ENCODE data around the gene UCP3. TPM values are rescaled to one million over a fixed set of nuclear protein-coding genes. Genes with fewer than 3 reads are reported as not detected.
A peak's percentile ranks its signal among the peaks of the same experiment; 100 is the strongest.

The UCP3 gene
- total RNA-seq, 1 donor from 2014 or later: 3.1 TPM

DNA sequence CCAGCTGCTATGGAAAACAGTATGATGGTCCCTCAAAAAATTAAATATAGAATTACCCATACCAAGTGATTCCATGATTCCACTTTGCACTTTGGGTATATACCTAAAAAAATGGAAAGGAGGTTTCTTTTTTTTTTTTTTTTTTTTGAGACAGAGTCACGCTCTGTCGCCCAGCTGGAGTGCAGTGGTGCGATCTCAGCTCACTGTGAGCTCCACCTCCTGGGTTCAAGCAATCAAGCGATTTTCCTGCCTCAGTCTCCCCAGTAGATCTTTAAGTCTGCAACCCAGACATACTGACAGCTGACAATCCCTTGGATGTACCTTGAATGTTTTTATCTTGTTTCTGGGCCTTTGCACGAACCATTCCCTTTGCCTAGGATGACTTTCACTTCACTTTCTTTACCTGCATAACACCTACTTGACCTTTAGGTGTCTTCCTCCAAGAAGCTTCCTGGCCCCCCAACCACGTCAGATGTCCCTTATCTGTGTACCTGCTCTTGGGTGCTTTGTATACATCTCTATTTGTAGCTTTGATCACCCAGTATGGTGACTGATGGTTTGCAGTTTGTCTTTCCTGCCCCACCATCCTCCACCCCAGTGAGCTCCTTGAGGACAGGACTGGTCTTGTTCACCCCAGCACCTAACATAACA, 11.6 kb downstream of the UCP3 start:
- Histone ChIP-seq H3K27ac (no peak overlapping the region), H3K9me3 (no peaks in the 10 kb centered on the region), H3K4me3 (no peak overlapping the region), H3K36me3 (peaks cover 10% of the 10 kb centered on the region), H3K4me1 (peaks cover 15% of the 10 kb centered on the region), H3K27me3 (ENCODE audit: low read depth) (no peaks in the 10 kb centered on the region)
- TF ChIP-seq, protein P1, sequence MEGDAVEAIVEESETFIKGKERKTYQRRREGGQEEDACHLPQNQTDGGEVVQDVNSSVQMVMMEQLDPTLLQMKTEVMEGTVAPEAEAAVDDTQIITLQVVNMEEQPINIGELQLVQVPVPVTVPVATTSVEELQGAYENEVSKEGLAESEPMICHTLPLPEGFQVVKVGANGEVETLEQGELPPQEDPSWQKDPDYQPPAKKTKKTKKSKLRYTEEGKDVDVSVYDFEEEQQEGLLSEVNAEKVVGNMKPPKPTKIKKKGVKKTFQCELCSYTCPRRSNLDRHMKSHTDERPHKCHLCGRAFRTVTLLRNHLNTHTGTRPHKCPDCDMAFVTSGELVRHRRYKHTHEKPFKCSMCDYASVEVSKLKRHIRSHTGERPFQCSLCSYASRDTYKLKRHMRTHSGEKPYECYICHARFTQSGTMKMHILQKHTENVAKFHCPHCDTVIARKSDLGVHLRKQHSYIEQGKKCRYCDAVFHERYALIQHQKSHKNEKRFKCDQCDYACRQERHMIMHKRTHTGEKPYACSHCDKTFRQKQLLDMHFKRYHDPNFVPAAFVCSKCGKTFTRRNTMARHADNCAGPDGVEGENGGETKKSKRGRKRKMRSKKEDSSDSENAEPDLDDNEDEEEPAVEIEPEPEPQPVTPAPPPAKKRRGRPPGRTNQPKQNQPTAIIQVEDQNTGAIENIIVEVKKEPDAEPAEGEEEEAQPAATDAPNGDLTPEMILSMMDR (IDR thresholded peaks at IDR 0.05): no peak
- DNase-seq: no peak
- no peak for ATAC-seq
- intact Hi-C loops (cut with DNase I): no loop called here

DNA sequence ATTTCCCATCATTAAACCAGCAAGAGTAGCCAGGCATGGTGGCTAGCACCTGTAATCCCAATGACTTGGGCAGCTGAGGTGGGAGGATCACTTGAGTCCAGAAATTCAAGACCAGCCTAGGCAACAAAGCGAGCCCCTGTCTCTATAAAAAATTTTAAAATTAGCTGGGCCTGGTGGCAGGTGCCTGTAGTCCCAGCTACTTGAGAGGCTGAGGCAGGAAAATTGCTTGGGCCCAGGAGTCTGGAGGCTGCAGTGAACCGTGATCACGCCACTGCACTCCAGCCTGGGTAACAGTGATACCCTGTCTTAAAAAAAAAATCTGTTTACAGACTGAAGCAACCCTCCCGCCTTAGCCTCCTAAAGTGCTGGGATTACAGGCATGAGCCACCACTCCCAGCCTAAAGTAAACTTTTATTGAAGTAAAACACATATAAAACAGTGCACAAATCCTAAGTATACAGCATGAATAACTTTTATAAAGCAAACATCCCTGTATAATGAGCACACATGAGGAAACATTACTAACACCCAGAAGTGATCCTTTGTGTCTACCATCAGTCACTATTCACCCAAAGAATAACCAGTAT, 12.6 kb downstream of the UCP3 start:
- intact Hi-C loops (cut with DNase I): no loop called here
- Histone ChIP-seq H3K9me3 (no peaks in the 10 kb centered on the region), H3K4me1 (peaks cover 19% of the 10 kb centered on the region), H3K4me3 (no peak overlapping the region), H3K36me3 (peaks cover 2% of the 10 kb centered on the region), H3K27me3 (ENCODE audit: low read depth) (no peaks in the 10 kb centered on the region), H3K27ac (no peak overlapping the region)
- DNase-seq (no peak), ATAC-seq (no peak)
- TF ChIP-seq, protein P1 (IDR thresholded peaks at IDR 0.05): no peak

DNA sequence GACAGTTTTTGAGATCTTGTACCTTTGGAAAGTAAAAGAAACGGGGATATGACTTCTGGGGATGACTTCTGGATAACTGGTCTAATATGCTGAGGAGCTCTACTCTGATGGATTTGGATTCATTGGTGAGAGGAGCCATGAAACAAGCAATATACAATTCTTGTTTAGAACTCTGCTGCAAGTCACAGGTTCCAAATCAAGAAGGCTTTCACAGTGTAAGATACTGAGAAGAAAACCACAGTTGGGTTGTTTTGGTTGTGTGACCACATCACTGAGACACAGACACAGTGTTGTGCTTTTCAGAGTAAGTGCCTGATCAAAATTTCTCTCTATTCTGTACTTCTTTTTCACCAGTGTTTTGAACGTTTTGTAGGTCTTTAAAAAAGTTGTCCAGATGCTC, 13.2 kb downstream of the UCP3 start:
- H3K4me3 ChIP-seq: no peak overlapping the region
- intact Hi-C loops (cut with DNase I): no loop called here
- H3K4me1 ChIP-seq: peaks cover 24% of the 10 kb centered on the region
- no peaks in the 10 kb centered on the region for H3K9me3 ChIP-seq
- DNase-seq (no peak), ATAC-seq (peak; percentile 40 to 48)
- TF ChIP-seq, protein P1 (IDR thresholded peaks at IDR 0.05): no peak
- H3K36me3 ChIP-seq: no peaks in the 10 kb centered on the region
- no peaks in the 10 kb centered on the region for H3K27me3 ChIP-seq (ENCODE audit: low read depth)
- peak overlapping the region; percentile 15 for H3K27ac ChIP-seq

DNA sequence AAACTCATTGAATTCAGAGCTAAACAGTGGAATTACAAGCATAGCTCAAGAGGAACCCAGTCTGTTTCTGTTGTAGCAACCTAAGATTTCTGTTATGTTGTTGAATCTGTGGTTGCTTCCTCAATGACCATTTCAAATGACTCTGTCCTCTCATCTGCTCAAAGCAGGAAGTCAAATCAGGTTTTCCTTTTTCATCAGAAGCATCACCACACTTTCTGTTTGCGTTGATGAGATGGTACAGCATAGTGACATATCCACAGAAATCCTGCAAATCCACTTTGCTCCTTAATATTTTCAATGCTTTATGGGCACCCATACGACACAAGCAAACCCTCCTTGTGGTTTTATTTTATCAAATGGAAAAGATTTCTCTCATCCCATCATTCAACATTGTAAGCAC, 13.6 kb downstream of the UCP3 start:
- Histone ChIP-seq H3K27ac (peak overlapping the region; percentile 44), H3K27me3 (ENCODE audit: low read depth) (no peaks in the 10 kb centered on the region), H3K4me1 (peaks cover 24% of the 10 kb centered on the region), H3K9me3 (no peaks in the 10 kb centered on the region), H3K36me3 (no peaks in the 10 kb centered on the region), H3K4me3 (no peak overlapping the region)
- ATAC-seq (peak; percentile 68 to 81), DNase-seq (no peak)
- TF ChIP-seq, protein P1 (IDR thresholded peaks at IDR 0.05): no peak
- intact Hi-C loops (cut with DNase I): no loop called here

DNA sequence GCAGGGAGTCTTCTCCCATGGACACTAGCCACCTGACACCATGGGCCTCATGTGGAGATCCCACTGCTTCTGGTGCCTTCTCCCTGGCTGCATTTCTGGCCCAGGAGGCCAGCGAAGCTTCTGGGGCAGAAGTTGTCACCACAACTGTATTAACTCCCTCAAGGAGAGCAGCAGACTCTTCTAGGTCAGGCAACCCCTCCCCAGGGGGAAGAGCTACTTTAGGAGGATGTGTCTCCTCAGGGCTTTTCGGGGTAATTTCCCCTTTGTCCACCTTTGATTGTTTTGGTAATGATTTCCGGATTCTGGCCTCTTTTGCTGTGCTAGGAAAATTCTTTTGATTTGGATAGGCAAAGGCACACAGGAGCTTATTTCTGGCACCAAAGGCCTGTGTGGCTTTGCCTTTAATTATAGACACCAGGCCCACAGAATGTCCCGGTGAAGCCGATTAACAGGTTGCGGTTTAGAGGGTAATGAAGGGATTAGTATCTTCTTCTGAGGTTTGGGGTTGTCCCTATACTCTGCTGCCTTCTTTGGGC, 17.3 kb downstream of the UCP3 start:
- Histone ChIP-seq H3K9me3 (no peaks in the 10 kb centered on the region), H3K27ac (no peak overlapping the region), H3K4me1 (peaks cover 22% of the 10 kb centered on the region), H3K36me3 (no peaks in the 10 kb centered on the region), H3K27me3 (ENCODE audit: low read depth) (no peaks in the 10 kb centered on the region), H3K4me3 (no peak overlapping the region)
- TF ChIP-seq, protein P1 (IDR thresholded peaks at IDR 0.05): no peak
- DNase-seq: no peak
- ATAC-seq: no peak
- intact Hi-C loops (cut with DNase I): no loop called here
